Keratinocyte (primary cell): ENCODE measurements around the gene SELENOO. TPM values are rescaled to one million over a fixed set of nuclear protein-coding genes. Genes with fewer than 3 reads are reported as not detected.

Source experiments
- DNase-seq: peaks from one replicate; pipeline ENCODE4 v3.0.0-alpha.2; 2011; ENCODE audit warnings: low read depth, missing footprints, low spot score
- FAIRE-seq: peaks from 2 replicates; lab custom pipeline; 2011; peaks lifted over from hg19 to GRCh38; lab: Jason Lieb, UNC
- H2AFZ ChIP-seq: 2 replicates; pipeline ENCODE4 v1.6.0; 2012; ENCODE audit warnings: low read length, control low read depth, inconsistent platforms; ENCODE audit not compliant: control insufficient read depth
- H3K27ac ChIP-seq: 2 replicates; pipeline ENCODE4 v1.5.1; 2011; ENCODE audit warnings: low read length; ENCODE audit not compliant: control insufficient read depth, insufficient read depth
- H3K27me3 ChIP-seq: 3 replicates; pipeline ENCODE4 v1.6.0; 2011; ENCODE audit warnings: low read length; ENCODE audit not compliant: control insufficient read depth, insufficient read depth; ENCODE audit errors: extremely low read depth
- H3K36me3 ChIP-seq, 2 experiments: 2 replicates in 1 of 2; 3 replicates in 1 of 2; pipeline ENCODE4 v1.5.1; 2011; ENCODE audit warnings: low read length in 2 of 2, mild to moderate bottlenecking in 1 of 2; ENCODE audit not compliant: control insufficient read depth in 2 of 2, insufficient read depth in 2 of 2; ENCODE audit errors: extremely low read depth in 1 of 2
- H3K4me1 ChIP-seq: 3 replicates; pipeline ENCODE4 v1.5.1; 2011; ENCODE audit warnings: low read length; ENCODE audit not compliant: control insufficient read depth, insufficient read depth; ENCODE audit errors: extremely low read depth
- H3K4me2 ChIP-seq: 3 replicates; pipeline ENCODE4 v1.6.0; 2011; ENCODE audit warnings: low read depth, low read length; ENCODE audit not compliant: control insufficient read depth, insufficient read depth; ENCODE audit errors: extremely low read depth
- H3K4me3 ChIP-seq, 3 experiments: fragments of 200-600 bp in 1 of 3; sonication (generic) in 1 of 3; 2 replicates in 2 of 3; 3 replicates in 1 of 3; pipeline ENCODE4 v1.5.1; 2011 to 2016; ENCODE audit warnings: low read length in 3 of 3, mild to moderate bottlenecking in 3 of 3, control low read depth in 2 of 3, inconsistent platforms in 1 of 3, low read depth in 1 of 3, mixed read lengths in 1 of 3, mixed run types in 1 of 3, moderate library complexity in 1 of 3; ENCODE audit not compliant: control insufficient read depth in 2 of 3, insufficient read depth in 2 of 3; ENCODE audit errors: extremely low read depth in 1 of 3
- H3K79me2 ChIP-seq: 2 replicates; pipeline ENCODE4 v1.6.0; 2012; ENCODE audit warnings: low read length; ENCODE audit not compliant: control insufficient read depth, insufficient read depth
- H3K9ac ChIP-seq: 3 replicates; pipeline ENCODE4 v1.6.0; 2011; ENCODE audit warnings: low read length; ENCODE audit not compliant: control insufficient read depth, insufficient read depth; ENCODE audit errors: extremely low read depth
- H3K9me1 ChIP-seq: 3 replicates; pipeline ENCODE4 v1.6.0; 2011; ENCODE audit warnings: low read length; ENCODE audit not compliant: control insufficient read depth, insufficient read depth; ENCODE audit errors: extremely low read depth
- H3K9me3 ChIP-seq: 2 replicates; pipeline ENCODE4 v1.5.1; 2012; ENCODE audit warnings: low read depth, low read length; ENCODE audit not compliant: control insufficient read depth
- H4K20me1 ChIP-seq: 3 replicates; pipeline ENCODE4 v1.6.0; 2011; ENCODE audit warnings: low read length; ENCODE audit not compliant: control insufficient read depth, insufficient read depth; ENCODE audit errors: extremely low read depth
- EZH2 ChIP-seq: IDR thresholded peaks from one replicate; pipeline ENCODE4 v1.6.1; 2012; ENCODE audit warnings: inconsistent platforms, mild to moderate bottlenecking, low read length, moderate library complexity
- dilution Hi-C: fragments of 300-500 bp; cut with MboI; formaldehyde crosslinking; loops from one replicate; pipeline ENCODE4 v1.7.0; 2020; ENCODE audit warnings: low sequenced_read_pairs; ENCODE audit not compliant: extremely low pct_ligation_motif_present
- polyA plus RNA-seq, 5 experiments: library from polyadenylated mRNA; depleted of rRNA in 3 of 5; stranded (reverse) in 3 of 5; stranded (forward) in 1 of 5; unstranded in 1 of 5; fragments of >200 nt; gene quantifications; 1 replicate in 1 of 5; 2 replicates in 3 of 5; 3 replicates in 1 of 5; pipeline versions ENCODE4 v1.2.1 to v1.2.3, GENCODE V29; 2011 to 2012; ENCODE audit warnings: missing spikeins in 2 of 5, low read depth in 1 of 5, low replicate concordance in 1 of 5
- TF ChIP-seq, protein P1 (sequence below), 3 experiments: IDR thresholded peaks in 1 of 3; conservative IDR thresholded peaks in 1 of 3; optimal IDR thresholded peaks in 1 of 3; 2 replicates in 2 of 3; 3 replicates in 1 of 3; pipeline versions ENCODE3 to v1.5.1; 2011; ENCODE audit warnings: low read length in 3 of 3, mild to moderate bottlenecking in 3 of 3, moderate library complexity in 2 of 3, control low read depth in 1 of 3, inconsistent platforms in 1 of 3; ENCODE audit not compliant: insufficient read depth in 2 of 3; ENCODE audit errors: extremely low read depth in 1 of 3

The SELENOO gene
- polyA plus RNA-seq, 1 donor (not counting 4 experiments of a cell fraction or from before 2014, with no cell fraction given): 14.4 TPM

DNA sequence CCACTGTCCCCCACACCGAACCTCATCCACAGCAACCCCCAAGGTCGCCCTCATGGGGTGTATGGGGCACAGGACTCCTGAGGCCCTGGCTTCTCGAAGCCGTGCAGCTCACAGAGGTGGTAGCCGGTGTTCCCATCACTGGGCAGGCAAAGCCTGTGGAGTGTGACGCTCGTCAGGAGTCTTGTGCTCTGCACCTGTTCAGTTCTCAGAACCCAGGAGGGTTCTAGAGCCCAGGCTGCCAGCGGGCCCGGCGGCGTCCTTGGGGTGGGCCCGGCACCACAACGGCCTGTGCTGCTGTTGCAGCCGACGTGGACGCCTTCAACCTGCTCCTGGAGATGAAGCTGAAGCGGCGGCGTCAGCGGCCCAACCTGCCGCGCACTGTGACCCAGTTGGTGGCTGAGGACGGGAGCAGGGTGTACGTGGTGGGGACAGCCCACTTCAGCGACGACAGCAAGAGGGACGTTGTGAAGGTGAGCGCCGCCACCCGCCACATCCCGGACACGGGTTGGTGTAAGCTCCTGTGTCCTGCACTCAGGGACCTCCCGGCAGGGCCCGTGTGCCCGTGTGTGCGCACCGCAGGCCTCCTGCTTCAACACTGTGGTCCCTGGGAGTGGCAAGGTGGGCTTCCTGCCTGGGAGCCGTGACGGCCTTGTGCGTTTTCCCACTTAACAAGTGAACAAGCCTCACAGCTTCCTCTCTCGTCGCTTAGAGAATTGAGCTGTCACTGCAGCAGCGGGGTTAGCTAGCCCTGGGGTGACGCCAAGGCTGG is 6.6 kb upstream of the SELENOO start:
- DNase-seq (no peak), FAIRE-seq (no peak)
- Histone ChIP-seq H3K79me2 (peaks cover 42% of the 10 kb centered on the region), H3K36me3 (peaks cover 22 to 25% of the 10 kb centered on the region in 2 experiments), H3K9me1 (no peaks in the 10 kb centered on the region), H4K20me1 (no peaks in the 10 kb centered on the region), H3K4me3 (no peak overlapping the region), H2AFZ (no peak overlapping the region), H3K27ac (no peak overlapping the region), H3K4me2 (no peak overlapping the region), H3K9me3 (no peaks in the 10 kb centered on the region), H3K4me1 (peaks cover 27% of the 10 kb centered on the region), H3K27me3 (no peaks in the 10 kb centered on the region), H3K9ac (no peak overlapping the region)
- TF ChIP-seq, protein P1, sequence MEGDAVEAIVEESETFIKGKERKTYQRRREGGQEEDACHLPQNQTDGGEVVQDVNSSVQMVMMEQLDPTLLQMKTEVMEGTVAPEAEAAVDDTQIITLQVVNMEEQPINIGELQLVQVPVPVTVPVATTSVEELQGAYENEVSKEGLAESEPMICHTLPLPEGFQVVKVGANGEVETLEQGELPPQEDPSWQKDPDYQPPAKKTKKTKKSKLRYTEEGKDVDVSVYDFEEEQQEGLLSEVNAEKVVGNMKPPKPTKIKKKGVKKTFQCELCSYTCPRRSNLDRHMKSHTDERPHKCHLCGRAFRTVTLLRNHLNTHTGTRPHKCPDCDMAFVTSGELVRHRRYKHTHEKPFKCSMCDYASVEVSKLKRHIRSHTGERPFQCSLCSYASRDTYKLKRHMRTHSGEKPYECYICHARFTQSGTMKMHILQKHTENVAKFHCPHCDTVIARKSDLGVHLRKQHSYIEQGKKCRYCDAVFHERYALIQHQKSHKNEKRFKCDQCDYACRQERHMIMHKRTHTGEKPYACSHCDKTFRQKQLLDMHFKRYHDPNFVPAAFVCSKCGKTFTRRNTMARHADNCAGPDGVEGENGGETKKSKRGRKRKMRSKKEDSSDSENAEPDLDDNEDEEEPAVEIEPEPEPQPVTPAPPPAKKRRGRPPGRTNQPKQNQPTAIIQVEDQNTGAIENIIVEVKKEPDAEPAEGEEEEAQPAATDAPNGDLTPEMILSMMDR (optimal IDR thresholded peaks at IDR 0.05 in 1 of 3, IDR thresholded peaks at IDR 0.05 in 1 of 3, conservative IDR thresholded peaks at IDR 0.05 in 1 of 3; ENCODE audit: extremely low read depth in 1 of 3, insufficient read depth in 2 of 3, low read length in 3 of 3): no peak
- TF ChIP-seq EZH2: no peak
- dilution Hi-C loops: no loop called here

DNA sequence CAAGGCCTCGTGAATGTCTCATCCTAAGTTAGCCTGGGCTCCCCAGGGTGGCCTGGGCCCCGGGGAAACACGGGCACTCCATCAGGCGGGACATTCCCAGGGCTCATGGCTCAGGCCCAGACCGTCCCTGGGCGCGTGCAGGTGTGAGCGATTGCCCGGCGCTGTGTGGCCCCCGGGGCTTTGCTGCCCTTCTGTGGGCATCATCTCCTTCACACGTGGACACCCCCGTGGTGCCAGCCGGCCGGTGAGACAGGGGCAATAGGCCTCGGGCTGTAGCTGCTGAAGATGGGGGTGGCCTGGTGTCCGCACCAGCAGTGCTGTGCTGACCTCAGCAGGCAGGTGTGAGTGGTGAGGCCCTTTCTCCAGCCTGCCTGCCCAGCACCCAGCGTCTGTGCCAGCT is 4.6 kb upstream of the SELENOO start:
- Histone ChIP-seq H2AFZ (no peak overlapping the region), H3K79me2 (peaks cover 29% of the 10 kb centered on the region), H3K9me3 (no peaks in the 10 kb centered on the region), H3K4me1 (peaks cover 18% of the 10 kb centered on the region), H3K9ac (no peak overlapping the region), H3K36me3 (peaks cover 19 to 28% of the 10 kb centered on the region in 2 experiments), H4K20me1 (no peaks in the 10 kb centered on the region), H3K4me3 (no peak overlapping the region), H3K4me2 (no peak overlapping the region), H3K9me1 (no peaks in the 10 kb centered on the region), H3K27ac (no peak overlapping the region), H3K27me3 (no peaks in the 10 kb centered on the region)
- FAIRE-seq (no peak), DNase-seq (no peak)
- dilution Hi-C loops: no loop called here
- TF ChIP-seq EZH2: no peak
- TF ChIP-seq, protein P1 (optimal IDR thresholded peaks at IDR 0.05 in 1 of 3, IDR thresholded peaks at IDR 0.05 in 1 of 3, conservative IDR thresholded peaks at IDR 0.05 in 1 of 3; ENCODE audit: extremely low read depth in 1 of 3, insufficient read depth in 2 of 3, low read length in 3 of 3): no peak
